OCI-LY3 (cell line): ENCODE measurements around the gene AP4S1.

Source experiments
- EZH2phosphoT487 ChIP-seq: fragments of 200-600 bp; shearing (Covaris generic); IDR thresholded peaks from 2 replicates; pipeline ENCODE4 v1.6.1; 2018; ENCODE audit warnings: antibody characterized with exemption, mixed run types, low read depth
- TF ChIP-seq, protein P1 (sequence below): fragments of 200-600, 300-600 bp; sonication (generic); IDR thresholded peaks from 2 replicates; pipeline ENCODE4 v1.5.1; 2014; ENCODE audit warnings: antibody characterized with exemption, low read length, low read depth

DNA sequence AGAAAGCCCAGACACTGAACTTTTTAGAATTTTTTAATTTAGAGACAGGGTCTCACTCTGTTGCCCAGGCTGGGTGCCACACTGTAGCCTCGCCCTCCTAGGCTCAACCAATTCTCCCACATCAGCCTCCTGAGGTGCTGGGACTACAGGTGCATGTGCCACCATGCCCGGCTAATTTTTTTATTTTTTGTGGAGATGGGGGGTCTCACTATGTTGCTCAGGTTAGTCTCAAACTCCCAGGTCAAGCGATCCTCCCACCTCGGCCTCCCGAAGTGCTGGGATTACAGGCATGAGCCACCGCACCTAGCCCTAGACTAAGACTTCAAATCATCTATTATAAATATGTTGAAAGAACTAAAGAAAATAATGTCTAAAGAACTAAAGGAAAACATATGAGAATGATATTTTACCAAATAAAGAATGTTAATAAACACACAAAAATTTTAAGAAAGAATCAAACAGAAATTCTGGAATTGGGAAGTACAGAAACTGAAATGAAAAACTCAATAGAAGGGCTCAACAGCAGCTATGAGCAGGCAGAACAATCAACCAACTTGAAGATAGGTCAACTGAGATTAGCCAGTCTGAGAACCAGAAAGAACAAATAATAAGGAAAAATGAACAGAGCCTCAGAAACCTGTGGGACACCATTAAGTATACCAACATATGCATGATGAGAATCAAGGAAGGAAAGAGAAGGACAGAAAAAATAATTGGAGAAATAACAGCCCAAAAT is 26.2 kb upstream of the AP4S1 start:
- TF ChIP-seq, protein P1, sequence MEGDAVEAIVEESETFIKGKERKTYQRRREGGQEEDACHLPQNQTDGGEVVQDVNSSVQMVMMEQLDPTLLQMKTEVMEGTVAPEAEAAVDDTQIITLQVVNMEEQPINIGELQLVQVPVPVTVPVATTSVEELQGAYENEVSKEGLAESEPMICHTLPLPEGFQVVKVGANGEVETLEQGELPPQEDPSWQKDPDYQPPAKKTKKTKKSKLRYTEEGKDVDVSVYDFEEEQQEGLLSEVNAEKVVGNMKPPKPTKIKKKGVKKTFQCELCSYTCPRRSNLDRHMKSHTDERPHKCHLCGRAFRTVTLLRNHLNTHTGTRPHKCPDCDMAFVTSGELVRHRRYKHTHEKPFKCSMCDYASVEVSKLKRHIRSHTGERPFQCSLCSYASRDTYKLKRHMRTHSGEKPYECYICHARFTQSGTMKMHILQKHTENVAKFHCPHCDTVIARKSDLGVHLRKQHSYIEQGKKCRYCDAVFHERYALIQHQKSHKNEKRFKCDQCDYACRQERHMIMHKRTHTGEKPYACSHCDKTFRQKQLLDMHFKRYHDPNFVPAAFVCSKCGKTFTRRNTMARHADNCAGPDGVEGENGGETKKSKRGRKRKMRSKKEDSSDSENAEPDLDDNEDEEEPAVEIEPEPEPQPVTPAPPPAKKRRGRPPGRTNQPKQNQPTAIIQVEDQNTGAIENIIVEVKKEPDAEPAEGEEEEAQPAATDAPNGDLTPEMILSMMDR, result no peak
- TF ChIP-seq EZH2phosphoT487, result no peak
